HEK293T (cell line): ENCODE results near the gene MACO1.
"Not testable (repeated sequence)": the region's sequence is repeated elsewhere in the genome, so short reads cannot be mapped to it uniquely, and the experiment has no call there.

Source experiments
- ARNT ChIP-seq: fragments of 450-650 bp; IDR thresholded peaks from 2 replicates; pipeline ENCODE4 v1.6.1; 2017; ENCODE audit warnings: mild to moderate bottlenecking
- SP1 ChIP-seq: fragments of 450-650 bp; IDR thresholded peaks from 2 replicates; pipeline ENCODE4 v1.6.1; 2017
- ZNF384 ChIP-seq: fragments of 450-650 bp; IDR thresholded peaks from 2 replicates; pipeline ENCODE4 v1.6.1; 2016

GRCh38 chr1:25414578-25414977 lies 16.1 kb upstream of the MACO1 start:
- TF ChIP-seq SP1, ZNF384, ARNT: not testable (repeated sequence)
